ENCODE measurements around the gene SPDYE9.
"Not testable (repeated sequence)": the region's sequence is repeated elsewhere in the genome, so short reads cannot be mapped to it uniquely, and the experiment has no call there.

SPDYE9 gene

GRCh38 chr7:73085938-73086337 lies at the start of gene SPDYE9:
TSS of gene SPDYE9 (minus strand) at chr7:73086038. CDS start at chr7:73084238, 1,800 bp downstream.
- not testable (repeated sequence) for DNase-seq (ENCODE audit: low spot score)

- not testable (repeated sequence) for DNase-seq (ENCODE audit: low spot score)
These were observed 49.0 kb upstream of the SPDYE9 start for GRCh38 chr7:73134866-73135265.

GRCh38 chr7:73132651-73133217 lies 46.9 kb upstream of the SPDYE9 start:
- not testable (repeated sequence) for DNase-seq (ENCODE audit: low spot score)

DNA sequence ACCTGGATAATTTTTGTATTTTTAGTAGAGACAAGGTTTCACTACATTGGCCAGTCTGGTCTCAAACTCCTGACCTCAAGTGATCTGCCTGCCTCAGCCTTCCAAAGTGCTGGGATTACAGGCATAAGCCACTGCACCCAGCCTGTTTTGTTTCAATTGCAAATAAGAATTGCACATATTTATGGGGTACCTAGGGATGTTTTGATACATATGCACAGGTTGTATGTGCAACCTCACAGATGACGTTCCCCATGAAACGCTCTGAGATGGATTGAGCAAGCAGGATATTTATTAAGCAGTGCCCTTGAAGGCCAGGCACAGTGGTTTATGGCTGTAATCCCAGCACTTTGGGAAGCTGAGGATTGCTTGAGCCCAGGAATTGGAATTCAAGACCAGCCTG lies 44.8 kb upstream of the SPDYE9 start:
- not testable (repeated sequence) for DNase-seq (ENCODE audit: low spot score)

DNA sequence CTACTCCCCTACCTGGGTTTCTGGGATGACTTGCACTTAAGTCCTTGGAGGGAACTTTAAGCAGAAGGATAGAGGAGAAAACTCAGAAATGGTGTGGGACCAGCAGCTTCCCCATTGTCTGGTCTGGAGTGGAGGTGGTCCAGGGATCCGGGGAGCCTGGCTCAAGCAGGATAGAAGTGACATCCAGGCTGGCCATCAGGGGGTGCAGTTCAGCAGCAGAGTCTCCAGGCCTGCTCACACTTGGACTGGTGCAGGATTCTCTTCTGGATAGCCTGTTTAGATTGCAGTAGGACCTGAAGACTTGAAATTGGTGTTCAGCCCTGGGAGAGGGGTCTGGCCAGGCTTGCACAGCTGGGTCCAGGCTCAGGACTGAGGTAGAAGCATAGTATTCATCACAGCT lies 38.3 kb upstream of the SPDYE9 start:
- DNase-seq (ENCODE audit: low spot score) = not testable (repeated sequence)

GRCh38 chr7:73122778-73123447 lies 37.1 kb upstream of the SPDYE9 start:
- not testable (repeated sequence) for DNase-seq (ENCODE audit: low spot score)

DNA sequence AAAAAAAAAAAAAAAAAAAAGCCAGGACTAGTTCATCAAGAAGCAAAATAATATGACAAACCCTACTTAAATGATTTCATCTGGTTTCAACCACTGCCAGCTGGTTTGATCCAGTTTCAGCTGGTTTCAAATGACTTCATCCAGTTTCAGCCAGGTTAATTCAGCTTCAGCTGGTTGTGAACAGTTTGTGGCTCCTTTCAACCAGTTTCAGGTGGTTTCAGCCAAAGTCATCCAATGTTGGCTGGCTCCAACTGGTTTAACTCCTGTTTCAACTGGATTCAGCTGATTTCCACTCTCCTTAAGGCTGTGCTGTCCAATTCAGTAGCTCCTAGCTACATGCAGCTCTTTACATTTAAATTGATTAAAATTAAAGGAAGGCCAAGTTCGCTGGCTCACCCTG lies 32.3 kb upstream of the SPDYE9 start:
- DNase-seq (ENCODE audit: low spot score) = not testable (repeated sequence)

DNA sequence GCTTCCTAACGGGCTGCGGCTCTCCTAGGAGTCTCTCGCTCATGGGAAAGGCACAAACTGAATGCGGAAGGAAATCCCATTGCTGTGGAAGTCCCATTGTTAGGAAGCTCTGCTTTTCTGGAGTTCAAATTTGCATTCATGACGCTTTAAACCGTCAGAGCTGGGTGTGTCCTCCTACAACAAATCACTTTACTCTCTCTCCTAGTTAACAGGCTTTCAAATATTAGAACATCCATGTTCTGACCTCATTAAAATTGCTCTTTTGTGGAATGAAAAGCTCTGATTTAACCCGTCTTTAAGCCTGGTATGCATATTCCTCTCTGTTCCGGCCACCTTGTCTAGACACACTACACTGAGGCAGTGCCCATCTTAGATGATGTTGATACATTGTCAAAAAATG lies 28.0 kb downstream of the SPDYE9 start, which contains the start of gene SPDYE11:
SPDYE11 (minus strand) TSS at position 101 of the 400 bp plus-strand sequence. CDS start 1,800 bp downstream, outside the sequence.
- not testable (repeated sequence) for DNase-seq (ENCODE audit: low spot score)

DNA sequence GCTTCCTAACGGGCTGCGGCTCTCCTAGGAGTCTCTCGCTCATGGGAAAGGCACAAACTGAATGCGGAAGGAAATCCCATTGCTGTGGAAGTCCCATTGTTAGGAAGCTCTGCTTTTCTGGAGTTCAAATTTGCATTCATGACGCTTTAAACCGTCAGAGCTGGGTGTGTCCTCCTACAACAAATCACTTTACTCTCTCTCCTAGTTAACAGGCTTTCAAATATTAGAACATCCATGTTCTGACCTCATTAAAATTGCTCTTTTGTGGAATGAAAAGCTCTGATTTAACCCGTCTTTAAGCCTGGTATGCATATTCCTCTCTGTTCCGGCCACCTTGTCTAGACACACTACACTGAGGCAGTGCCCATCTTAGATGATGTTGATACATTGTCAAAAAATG lies 56.2 kb downstream of the SPDYE9 start, which contains the start of gene SPDYE8:
SPDYE8 (minus strand) TSS at position 101 of the 400 bp plus-strand sequence. CDS start 1,800 bp downstream, outside the sequence.
- DNase-seq (ENCODE audit: low spot score) = not testable (repeated sequence)

Data from AG08395 (cell line).